Stimulated activated naive CD8-positive, alpha-beta T cell treated with anti-CD3 and anti-CD28 coated beads, Interleukin-15, Interleukin-2, amounts not matched to agents 100 ng/mL and 50 ng/mL, for 24 hours (primary cell): ENCODE data around the gene SLC30A3.
A peak's percentile ranks its signal among the peaks of the same experiment; 100 is the strongest.

Source experiments
- H3K27ac Mint-ChIP-seq: one replicate; pipeline ENCODE4 v1.8.0; 2021; ENCODE audit warnings: mild to moderate bottlenecking, mixed read lengths
- H3K27me3 Mint-ChIP-seq: one replicate; pipeline ENCODE4 v1.8.0; 2021; ENCODE audit warnings: mixed read lengths
- H3K36me3 Mint-ChIP-seq: one replicate; pipeline ENCODE4 v1.8.0; 2021; ENCODE audit warnings: low read depth, mixed read lengths
- H3K4me1 Mint-ChIP-seq: one replicate; pipeline ENCODE4 v1.8.0; 2021; ENCODE audit warnings: low read depth, mixed read lengths
- H3K4me3 Mint-ChIP-seq: one replicate; pipeline ENCODE4 v1.8.0; 2021; ENCODE audit warnings: mild to moderate bottlenecking, mixed read lengths
- H3K9me3 Mint-ChIP-seq: one replicate; pipeline ENCODE4 v1.8.0; 2021; ENCODE audit warnings: mixed read lengths

SLC30A3 gene

DNA sequence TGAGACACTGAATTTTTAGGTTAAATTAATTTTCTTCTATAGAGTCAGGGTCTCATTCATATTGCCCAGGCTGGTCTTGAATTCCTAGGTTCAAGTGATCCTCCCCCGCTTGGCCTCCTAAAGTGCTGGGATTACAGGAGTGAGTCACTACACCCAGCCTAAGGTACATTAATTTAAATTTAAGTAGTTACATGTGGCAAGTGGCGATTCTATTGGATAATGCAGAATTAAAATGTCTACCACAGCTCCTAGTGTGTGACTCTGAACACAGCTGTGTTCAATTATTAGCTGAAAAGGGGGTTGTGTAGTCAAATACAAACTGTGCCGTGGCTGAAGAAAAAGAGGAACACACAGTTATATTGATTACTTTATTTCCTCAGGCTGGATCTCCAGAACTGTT lies 47.9 kb downstream of the SLC30A3 start:
- H3K9me3 Mint-ChIP-seq, result no peaks in the 10 kb centered on the region
- H3K4me1 Mint-ChIP-seq, result peaks cover 54% of the 10 kb centered on the region
- no peaks in the 10 kb centered on the region for H3K27me3 Mint-ChIP-seq
- H3K27ac Mint-ChIP-seq, result no peak overlapping the region
- H3K36me3 Mint-ChIP-seq, result peaks cover 52% of the 10 kb centered on the region
- no peak overlapping the region for H3K4me3 Mint-ChIP-seq

DNA sequence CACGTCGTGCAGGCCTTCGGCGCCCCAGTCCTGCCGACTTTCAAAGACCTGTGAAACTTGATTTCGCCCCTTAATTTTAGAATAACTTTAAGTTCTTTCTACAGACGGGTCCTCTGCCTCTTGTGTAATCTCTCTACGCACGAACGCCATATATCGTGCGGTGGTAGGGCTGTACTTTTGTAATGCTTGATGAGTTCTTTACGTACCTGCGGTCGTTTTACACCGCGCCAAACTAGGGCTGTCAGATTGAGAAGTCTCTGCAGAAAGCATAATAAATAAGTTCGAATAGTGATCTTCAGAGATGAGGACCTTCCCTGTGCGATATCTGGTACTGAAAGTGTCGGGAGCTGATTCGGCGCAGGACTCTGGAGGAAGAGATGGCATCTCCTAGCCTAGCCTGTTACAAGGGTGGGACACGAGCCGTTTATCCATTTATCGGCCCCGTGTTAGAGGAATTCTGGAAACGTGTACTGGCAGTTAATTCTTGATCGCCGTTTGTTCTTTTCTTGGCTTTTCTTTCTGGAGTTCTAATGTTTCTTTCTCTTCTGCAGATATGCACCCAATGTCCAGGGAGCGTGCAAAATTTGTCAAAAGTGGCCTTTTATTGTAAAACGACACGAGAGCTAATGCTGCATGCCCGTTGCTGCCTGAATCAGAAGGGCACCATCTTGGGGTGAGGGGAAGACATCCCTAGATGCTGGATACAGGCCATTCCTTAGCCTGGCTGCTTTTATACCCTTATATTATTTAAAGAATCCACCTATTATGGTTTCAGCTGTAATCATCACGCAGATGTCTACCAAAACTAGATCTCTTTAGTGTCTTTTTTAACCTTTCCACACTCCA lies 50.0 kb downstream of the SLC30A3 start:
- no peaks in the 10 kb centered on the region for H3K9me3 Mint-ChIP-seq
- H3K4me1 Mint-ChIP-seq, result peaks cover 46% of the 10 kb centered on the region
- H3K27me3 Mint-ChIP-seq, result no peaks in the 10 kb centered on the region
- H3K36me3 Mint-ChIP-seq, result peaks cover 58% of the 10 kb centered on the region
- peak overlapping the region; percentile 100 for H3K27ac Mint-ChIP-seq
- peak overlapping the region; percentile 96 for H3K4me3 Mint-ChIP-seq

DNA sequence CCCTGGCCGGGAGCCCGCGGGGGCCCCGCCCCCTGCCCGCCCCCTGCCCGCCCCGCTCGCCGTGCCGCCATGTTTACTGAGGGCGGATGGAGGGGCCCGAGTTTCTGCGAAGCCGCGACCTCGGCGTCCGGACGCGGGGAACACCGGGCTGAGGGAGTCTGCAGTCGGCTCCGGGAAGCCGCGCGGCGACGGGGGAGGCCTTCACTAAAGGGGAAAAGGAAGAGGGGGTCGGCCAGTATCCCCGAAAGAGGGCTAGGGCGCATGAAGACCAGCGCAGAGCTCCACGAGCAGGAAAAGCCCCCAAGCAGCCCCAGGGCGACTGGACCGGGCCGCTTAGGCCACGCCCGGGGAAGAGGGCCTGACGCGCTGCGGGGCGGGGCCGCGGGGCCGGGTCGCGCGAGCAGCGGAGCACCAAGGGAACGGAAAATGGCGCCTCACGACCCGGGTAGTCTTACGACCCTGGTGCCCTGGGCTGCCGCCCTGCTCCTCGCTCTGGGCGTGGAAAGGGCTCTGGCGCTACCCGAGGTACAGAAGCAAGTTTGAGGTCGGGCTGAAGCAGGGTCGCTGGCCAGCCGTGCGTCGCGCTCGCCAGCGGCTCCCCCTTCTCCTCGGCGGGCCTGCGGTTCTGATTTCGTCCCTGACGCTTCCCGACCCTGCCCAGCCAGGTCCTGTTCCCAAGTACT lies 50.8 kb downstream of the SLC30A3 start, which contains the start of the genes ATRAID and SLC5A6:
Gene ATRAID (plus strand): TSS at position 99 of the 683 bp plus-strand sequence. CDS start 328 bp downstream, at position 427.
Gene SLC5A6 (minus strand): TSS at position 326 of the 683 bp plus-strand sequence. CDS start 4,618 bp downstream, outside the sequence.
- peaks cover 58% of the 10 kb centered on the region for H3K36me3 Mint-ChIP-seq
- peak within 1 kb of the TSS; percentile 96 for H3K4me3 Mint-ChIP-seq
- H3K27me3 Mint-ChIP-seq, result no peaks in the 10 kb centered on the region
- peaks cover 45% of the 10 kb centered on the region for H3K4me1 Mint-ChIP-seq
- no peaks in the 10 kb centered on the region for H3K9me3 Mint-ChIP-seq
- H3K27ac Mint-ChIP-seq, result peak within 1 kb of the TSS; percentile 100

DNA sequence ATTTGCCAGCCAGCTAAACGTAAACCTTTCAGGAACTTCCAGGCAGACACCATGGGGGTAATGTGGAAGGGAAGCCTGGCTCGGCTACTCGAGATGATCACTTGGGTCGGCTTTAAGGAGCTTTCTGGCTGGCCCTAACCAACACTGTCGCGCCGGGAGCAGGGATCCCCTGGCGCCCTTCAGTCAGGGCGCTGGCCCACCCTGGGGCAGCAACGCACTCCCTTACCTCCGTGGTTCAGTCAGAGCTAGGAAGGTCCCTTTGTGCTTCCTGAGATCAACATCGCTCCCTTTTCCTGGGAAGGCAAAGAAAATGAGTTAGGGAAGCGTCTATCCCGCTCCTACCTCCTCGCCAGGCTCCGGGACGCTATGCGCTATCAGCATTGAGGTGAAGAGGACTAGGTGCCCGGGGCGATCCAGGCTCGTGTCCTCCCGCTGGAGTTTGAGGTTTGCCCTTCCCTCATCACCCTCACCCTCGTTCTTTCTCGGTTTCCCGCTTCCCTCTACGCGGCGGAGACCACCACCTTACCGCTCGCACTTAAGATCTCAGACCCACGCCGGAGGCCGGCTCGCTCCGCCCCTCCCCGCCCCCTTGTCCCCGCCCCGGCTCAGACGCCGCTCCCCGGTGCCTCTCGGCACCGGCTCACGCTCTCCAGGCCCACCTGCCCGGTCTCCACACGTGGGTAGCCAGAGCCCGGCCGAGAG lies 51.5 kb downstream of the SLC30A3 start:
- Mint-ChIP-seq H3K4me1 (peaks cover 38% of the 10 kb centered on the region), H3K9me3 (no peaks in the 10 kb centered on the region), H3K4me3 (peak overlapping the region; percentile 96), H3K36me3 (peaks cover 59% of the 10 kb centered on the region), H3K27me3 (no peaks in the 10 kb centered on the region), H3K27ac (peak overlapping the region; percentile 89)

DNA sequence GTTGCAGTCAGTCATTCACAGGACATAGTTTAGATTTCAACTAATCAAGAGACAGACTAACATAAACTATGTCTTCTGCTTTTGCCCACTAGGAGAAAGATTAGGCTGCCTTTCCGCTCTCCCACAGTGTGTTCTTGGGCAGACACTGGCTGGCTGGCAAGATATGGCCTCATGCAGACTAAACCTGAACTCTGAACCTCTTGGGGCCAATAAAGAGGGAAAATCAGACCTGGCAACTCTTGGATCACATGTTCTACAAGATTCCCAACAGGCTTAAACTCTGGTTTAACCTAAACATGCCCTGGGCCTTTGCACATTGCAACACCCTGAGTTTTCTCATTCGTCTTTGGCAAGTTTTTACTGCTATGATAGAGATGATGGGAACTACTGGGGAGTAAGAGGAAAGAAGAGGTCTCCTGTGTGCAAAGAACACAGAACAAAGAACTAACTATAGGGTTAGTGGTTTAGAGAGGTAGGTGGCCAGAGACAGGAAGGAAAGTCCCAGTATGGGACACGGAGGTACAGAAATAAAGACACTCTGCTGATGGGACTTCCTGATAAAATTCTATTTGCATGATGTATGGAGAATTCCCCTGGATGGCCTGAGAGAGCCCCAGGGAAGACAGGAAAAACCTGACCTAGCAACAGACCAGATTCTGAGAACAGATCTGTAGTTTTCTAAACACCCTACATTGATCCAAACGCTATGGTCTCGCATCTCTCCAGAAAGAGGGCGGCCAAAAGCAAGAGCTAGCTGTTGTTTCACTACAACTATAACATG lies 53.0 kb downstream of the SLC30A3 start:
- peaks cover 65% of the 10 kb centered on the region for H3K36me3 Mint-ChIP-seq
- H3K9me3 Mint-ChIP-seq, result no peaks in the 10 kb centered on the region
- H3K4me1 Mint-ChIP-seq, result peaks cover 32% of the 10 kb centered on the region
- H3K4me3 Mint-ChIP-seq, result peak overlapping the region; percentile 72
- H3K27me3 Mint-ChIP-seq, result no peaks in the 10 kb centered on the region
- peak overlapping the region; percentile 72 for H3K27ac Mint-ChIP-seq

DNA sequence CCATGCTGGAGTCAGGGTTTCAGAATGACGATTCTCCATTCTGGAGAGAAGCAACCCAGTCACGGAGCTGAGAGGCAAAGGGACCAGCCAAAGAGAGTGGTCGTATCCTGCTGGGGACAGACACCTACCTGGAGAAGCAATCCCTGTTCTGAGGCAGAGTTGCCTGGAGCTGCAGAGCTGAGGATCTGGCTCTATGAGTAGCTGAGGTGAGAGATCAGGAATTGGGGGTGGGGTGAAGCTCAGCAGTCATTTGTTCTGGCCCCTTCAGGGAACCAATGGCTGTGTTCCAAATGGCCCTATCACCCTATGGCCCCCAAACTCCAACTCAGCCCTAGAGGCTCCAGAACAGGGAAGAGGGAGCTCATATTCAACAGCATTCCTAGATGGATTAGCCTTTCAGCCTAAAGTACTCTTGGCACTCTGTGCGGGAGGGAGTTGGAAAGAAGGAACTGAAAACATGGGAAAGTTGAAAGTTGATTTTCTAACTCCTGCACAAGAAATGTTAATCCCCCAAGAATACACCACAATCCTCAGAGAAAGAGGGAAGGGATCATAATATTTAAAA lies 54.3 kb downstream of the SLC30A3 start:
- H3K4me3 Mint-ChIP-seq, result no peak overlapping the region
- peaks cover 26% of the 10 kb centered on the region for H3K4me1 Mint-ChIP-seq
- no peak overlapping the region for H3K27ac Mint-ChIP-seq
- H3K27me3 Mint-ChIP-seq, result no peaks in the 10 kb centered on the region
- H3K36me3 Mint-ChIP-seq, result peaks cover 62% of the 10 kb centered on the region
- H3K9me3 Mint-ChIP-seq, result no peaks in the 10 kb centered on the region

DNA sequence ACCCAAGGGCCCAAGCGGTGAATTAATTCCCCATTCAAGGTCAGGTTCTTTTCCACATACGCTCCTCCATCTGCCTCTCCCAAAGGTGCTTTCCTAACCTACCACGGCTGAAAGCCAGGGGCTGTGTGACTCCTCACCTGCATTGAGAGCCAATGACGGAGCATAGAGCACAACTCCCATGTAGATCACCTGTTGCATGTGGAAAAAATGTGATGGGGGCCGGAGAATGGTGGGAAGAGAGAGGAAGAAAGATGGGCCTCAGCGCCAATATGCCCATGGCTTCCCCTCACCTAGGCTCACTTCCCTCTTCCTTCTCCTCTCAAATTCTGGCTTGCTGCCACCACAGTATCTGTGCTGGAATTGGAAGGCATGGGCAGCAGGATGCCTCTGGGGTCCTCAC lies 56.5 kb downstream of the SLC30A3 start:
- Mint-ChIP-seq H3K9me3 (no peaks in the 10 kb centered on the region), H3K27me3 (no peaks in the 10 kb centered on the region), H3K4me3 (no peak overlapping the region), H3K36me3 (peaks cover 67% of the 10 kb centered on the region), H3K27ac (no peak overlapping the region), H3K4me1 (peaks cover 17% of the 10 kb centered on the region)

DNA sequence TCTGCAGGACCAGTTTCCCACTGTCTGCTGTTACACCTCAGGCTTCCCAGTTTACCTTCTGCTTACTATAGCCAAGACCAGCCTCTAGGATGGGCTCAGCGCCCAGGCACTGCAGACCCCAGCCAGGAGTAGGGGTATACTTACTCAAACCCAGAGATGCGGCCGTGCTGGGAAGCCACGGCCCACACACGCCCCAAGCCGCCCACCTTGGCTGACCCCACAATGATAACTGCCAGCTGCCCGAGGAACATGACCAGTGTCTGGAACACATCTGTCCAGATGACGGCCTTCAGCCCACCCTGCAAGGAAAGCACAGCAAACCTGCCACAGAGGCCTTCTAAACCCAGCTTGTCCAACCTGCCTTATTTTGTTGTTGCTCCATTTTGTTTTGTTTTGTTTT lies 57.6 kb downstream of the SLC30A3 start:
- Mint-ChIP-seq H3K36me3 (peaks cover 67% of the 10 kb centered on the region), H3K27me3 (no peaks in the 10 kb centered on the region), H3K4me1 (peaks cover 11% of the 10 kb centered on the region), H3K27ac (no peak overlapping the region), H3K9me3 (no peaks in the 10 kb centered on the region), H3K4me3 (no peak overlapping the region)

DNA sequence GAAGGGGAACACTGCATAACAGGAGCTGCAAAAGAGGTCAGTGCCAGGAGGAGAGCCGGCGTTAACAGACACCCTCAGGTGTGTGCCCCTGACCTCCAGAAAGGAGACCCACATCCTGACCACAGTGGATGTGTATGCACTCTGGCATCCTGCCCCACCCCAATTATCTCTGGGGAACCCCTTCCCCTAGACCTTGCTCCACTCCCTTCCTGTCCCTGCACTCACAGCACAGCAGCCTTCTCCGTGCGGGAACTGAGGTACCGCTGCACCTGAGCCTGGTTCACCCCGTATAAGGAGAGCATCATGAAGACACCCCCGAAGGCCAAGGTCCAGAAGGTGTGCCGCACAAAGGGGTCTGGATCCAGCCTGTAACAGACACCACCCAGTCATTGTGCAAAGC lies 58.3 kb downstream of the SLC30A3 start:
- Mint-ChIP-seq H3K36me3 (peaks cover 65% of the 10 kb centered on the region), H3K9me3 (no peaks in the 10 kb centered on the region), H3K4me3 (no peak overlapping the region), H3K4me1 (peaks cover 5% of the 10 kb centered on the region), H3K27ac (no peak overlapping the region), H3K27me3 (no peaks in the 10 kb centered on the region)

DNA sequence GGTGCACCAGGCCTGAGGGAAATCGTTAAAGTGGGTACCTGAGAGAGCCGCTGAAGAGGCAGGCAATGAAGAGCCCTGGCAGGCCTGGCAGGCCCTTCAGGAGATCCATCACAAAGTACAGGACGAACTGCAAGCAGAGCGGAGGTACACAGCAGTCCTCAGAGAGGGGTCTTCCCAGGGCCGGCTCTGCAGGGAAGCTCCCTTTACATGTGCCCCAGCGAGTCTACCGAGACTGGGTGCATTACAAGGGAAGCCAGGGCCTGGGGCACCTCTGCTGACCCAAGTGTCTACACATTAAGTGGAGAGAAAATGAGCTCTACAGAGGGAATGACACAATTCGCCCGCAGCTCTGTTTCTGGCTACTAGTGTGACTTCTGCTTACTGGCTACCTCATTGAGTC lies 59.1 kb downstream of the SLC30A3 start:
- H3K27me3 Mint-ChIP-seq, result no peaks in the 10 kb centered on the region
- peaks cover 64% of the 10 kb centered on the region for H3K36me3 Mint-ChIP-seq
- no peaks in the 10 kb centered on the region for H3K9me3 Mint-ChIP-seq
- H3K4me1 Mint-ChIP-seq, result no peaks in the 10 kb centered on the region
- no peak overlapping the region for H3K4me3 Mint-ChIP-seq
- H3K27ac Mint-ChIP-seq, result no peak overlapping the region
